ENCODE data around the gene SPOCD1.

The SPOCD1 gene

DNA sequence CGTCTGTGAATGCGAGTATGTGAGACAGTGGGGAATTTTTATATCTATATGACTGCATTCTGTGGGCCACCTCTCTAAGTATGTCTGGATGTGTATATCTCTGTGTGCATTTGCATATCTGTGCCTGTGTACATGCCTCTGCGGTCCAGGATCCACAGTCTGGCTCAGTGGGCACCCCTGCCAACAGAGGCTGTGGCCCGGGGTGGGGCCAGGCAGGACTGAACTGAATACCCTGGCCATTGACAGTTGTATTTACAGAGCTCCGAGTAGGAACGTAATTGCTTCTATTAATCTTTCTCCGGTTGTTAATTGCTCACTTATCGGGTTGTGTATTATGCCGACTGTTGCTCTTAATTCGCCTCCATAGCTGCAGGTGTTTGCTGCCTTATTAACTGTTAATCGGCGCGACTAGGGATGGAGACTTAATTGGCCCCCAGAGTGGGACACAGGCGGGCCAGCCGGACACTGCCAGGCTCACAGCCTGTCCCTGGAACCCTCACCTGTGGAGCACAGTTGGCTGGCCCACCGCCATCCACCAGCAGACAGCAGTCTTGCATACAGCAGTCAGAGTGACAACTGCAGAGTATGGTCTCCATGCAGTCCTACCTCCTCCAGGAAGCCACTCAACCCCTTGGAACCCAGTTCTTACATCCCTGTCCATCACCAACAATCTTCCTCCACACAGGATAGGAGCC, 29.3 kb downstream of the SPOCD1 start:
- DNase-seq = no peak

DNA sequence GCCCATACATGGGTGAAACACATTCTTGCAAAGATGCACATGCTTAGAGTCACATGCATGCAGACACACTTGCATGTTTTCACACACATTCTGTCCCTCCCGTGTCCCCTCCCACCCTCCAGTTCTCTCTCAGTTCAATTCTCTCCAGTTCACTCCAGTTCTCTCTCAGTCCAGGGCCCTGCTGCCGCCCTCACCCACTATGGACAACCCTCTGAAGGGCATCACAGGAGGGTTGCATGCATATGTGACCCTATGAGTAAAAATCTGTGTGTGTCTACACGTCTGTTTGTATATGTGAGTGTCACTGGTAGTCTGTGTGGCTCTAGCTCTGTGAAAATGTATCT, 29.9 kb downstream of the SPOCD1 start:
- no peak for DNase-seq

DNA sequence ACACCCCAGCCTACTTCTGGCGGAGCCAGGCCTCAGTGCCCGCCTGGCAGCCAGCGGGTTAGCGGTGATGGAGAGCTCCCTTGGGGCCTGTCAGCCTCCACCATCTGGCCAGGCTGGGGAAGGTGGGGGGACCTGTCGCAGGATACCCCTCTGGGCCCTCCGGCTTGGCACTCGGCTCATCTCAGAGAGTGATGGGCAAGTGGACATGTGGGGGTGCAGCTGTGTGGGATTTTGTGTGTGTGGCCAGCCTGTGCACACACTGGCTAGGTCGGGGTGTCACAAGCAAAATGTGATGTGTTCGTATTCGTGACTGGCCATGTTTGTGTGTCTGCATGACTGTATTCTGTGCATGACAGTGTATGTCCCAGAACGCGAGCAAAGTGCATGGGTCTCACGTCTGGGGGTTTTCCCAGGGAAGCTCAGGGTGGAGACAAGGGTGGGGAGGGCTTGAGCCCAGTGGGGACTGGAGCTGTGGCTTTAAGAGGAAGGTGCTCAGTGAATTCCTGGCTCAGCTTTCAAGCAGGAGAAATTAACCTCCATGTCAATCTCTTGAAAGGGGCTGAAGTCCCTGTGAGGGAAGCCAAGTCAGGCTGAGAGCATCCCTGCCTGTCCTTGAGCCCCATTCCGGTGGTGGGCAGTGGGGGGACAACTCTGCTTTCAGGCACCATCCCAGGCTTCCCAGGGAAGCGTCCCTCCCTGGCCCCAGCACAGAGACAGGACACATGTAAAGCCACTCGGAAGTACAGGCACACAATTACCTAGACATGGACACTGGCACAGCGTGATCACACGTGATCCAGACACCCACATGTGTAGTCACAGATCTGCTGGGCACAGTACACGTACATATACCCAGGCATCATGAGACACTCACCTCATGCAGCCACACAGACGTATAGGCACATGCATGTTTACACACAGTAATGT, 30.5 kb downstream of the SPOCD1 start:
- DNase-seq = no peak

DNA sequence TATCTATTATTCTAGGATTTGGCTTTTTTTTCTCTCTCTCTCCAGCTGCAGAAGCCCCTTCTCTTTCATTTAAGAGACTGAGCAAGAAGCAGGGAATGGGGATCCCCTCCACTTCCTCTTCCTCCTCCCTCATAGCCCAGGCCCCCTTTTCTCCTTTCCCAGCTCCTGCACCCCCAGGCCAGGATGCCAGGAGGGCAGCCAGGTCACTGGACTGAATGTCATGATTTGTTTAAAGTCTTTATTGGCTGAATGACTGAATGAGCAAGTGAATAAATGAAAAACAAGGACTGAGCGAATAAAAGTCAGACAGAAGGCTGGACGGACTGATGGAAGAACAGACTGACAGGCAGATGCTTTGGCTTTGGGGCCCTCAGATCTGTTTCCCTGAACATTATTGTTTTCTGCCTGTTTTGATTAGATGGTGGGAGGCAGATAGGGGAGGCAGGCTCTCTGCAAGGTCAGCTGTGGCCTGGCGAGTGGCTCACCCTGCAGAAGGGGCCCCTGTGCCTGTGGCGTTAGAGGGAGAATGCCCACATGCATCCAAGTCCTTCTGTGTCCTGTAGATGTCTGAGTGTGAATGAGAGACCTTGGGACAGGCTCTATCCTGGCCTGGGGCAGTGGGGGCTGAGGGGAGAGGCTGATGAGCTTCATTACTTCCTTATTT, 31.3 kb downstream of the SPOCD1 start:
- no peak for DNase-seq

DNA sequence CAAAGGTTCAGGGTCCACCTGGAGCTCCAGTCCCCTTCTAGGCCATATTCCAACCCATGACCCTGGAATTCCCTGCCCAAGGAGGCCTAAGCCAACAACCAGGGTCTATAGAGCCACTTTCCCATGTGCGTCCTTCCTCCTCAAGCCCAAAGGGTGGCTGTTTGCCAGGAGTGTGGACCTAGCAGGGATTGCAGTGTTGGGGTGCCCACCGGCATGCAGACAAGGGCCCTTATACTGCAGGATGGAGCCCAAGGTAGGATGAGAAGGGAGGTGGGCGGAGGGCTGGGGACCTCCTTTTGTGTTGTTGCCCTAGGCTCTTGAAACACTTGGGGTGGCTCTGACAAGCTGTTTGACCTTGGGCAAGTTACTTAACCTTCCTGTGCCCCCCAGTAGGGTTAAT, 32.0 kb downstream of the SPOCD1 start:
- DNase-seq = no peak

DNA sequence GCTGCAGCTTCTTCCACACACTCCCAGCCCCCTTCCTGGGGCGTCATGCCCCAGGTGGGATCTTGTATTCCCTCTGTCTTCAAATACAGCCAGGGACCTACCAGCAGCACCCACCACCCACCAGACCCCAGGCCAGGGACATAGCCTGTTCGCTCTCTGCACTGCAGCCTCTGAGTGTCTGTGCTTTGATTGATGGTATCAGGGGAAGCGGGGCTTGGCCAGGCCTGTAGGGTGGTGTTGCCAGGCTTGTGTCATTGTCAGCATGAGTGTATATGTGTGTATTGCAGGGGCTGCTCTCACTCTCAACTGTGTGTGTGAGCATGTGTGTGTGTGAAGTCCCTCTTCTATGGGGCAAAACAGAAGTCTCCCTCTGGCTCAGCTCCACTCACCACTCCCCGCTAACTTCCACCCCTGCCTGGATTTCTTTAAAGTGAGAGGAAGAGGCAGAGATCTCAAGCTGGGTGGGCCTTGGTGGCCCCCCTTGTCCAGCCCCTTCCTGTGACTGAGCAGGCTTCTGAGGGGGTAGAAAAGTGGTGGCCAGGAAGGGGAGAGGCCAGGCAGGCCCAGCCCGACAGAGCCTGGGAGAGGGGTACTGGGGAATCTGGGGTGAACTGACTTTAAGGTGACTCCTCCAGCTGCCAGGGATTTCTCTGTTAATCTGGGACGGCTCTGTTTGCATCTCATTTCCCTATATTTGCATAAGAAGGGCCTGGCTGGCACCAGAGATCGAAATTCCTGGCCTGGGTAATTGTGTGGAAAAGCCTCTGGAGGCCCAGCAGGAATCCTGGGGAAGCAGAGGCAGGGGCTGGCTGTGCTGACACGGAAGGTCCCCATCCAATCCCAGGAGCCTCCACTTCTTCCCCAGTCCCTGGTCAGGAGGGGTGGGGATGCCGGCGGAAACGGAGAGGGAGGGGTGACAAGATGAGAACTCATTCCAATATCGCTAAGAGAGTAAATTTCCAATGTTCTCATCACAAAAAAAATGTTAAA, 33.1 kb downstream of the SPOCD1 start:
- no peak for DNase-seq

DNA sequence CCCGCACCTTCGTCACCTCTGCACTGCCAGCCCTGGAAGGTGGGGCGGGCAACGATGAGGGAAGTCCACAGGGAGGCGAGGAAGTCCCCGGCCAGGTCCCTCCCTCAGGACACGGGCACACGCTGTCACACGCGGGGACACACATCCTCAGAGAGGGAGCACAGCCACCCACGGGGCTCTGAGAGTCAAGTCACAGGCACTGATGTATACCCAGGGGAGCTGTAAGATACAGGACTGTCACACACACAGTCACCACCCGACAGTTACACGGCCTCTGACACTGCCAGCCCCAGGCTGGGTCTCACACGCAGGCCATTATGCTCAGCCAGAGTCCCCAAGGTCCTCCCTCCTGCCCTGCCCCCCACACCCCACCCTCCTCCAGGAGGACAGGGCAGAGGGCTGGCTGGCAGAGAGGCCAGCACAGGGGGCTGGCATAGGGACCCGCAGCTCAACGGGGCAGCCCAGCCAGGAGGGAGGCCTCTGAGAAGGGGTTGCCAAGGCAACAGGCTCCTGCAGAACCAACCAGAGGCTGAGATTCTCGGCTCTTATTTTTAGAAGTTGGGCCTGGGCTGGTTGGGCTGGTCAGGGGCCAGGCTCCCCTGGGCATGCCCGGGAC, 34.0 kb downstream of the SPOCD1 start:
- no peak for DNase-seq

DNA sequence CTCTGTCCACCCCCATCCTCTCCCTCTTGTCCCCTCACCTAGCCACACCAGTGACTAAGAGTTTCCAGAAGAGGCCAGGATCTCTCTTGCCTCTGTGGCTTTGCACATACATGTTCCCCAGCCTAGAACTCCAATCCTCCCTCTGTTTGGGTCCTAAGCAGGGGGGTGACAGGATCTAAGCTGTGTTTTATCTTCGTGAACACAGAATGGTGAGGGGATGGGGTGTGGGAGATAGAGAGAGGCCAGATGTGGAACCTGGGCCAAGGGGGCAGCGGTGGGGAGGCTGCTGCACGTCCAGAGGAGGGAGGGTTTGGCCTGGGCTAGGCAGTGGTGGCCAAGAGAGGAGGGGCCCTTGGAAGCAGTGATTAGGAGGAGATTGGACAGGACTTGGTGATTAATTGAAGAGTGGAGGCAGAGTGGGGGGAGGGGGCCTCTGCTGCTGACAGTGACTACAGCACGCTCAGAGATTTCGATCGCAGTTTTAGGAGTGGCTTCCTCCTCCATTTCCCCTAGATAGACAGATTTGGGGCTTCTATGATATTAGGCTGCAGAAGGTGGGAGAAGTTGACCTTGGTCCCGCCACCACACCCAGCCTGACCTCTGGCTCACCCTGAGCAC, 34.6 kb downstream of the SPOCD1 start:
- peak; percentile 56 for DNase-seq

DNA sequence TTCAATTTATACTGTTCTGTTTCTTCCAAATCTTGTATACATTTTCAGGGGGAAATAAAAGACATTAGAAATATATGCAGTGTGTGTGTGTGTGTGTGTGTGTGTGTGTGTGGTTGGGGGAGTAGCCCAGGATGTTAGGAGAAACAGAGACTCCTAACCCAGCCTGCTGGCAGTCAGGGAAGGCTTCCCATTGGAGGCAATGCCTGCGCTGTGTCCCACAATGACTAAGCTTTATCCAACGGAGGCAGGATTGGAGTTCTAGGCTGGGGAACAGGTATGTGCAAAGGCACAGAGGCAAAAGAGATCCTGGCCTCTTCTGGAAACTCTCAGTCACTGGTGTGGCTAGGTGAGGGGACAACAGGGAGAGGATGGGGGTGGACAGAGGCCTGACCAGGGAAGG, 35.2 kb downstream of the SPOCD1 start:
- no peak for DNase-seq

DNA sequence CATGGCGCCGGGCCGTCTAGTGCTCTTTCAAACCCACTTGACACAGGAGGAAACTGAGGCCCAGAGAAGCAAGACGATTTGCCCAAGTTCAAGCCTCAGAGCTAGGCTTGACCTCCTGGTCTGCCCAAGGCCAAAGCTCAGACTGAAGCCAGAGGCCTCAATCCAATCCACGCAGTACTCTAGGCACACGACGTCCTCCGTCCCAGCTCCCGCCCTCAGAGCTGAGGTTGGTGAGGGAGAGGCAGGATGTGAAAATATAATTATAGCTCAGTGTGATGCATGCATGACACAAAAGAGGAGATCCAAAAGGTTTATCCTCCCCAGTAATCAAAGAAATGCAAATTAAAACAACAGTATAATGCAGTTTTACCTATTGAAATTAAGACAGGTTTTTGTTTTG, 36.1 kb downstream of the SPOCD1 start:
- no peak for DNase-seq

DNA sequence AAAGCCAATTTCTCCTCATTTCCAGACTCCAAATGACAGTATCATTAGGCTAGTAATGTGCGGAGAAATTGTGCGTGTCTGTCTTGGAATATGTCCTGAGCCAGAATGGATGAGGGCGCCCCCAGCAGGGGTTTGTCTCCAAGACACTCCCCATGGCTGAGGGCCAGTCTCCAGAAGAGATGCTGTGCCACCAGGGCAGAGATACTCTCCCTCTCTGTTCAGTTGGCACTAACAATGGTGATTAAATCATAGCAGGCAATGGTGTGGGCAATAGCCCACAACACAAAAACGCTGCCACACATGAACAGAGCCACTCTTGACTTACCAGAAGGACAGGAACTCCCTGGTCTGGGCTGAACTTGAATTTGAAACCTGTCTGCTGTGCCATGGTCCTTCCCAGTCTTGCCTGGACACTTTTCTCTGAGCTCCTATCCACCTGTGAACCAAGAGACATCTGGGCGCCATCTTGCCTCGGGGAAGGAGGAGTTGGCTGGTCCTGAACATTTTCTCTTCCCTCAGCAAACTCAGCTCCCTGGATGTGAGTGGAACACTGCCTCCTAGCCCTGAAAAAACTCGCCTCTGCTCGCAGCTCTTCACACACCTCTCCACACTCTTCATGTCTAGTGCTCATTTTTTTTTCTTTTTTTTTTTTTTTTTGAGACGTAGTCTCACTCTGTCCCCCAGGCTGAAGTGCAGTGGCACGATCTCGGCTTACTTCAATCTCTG, 36.9 kb downstream of the SPOCD1 start:
- no peak for DNase-seq

DNA sequence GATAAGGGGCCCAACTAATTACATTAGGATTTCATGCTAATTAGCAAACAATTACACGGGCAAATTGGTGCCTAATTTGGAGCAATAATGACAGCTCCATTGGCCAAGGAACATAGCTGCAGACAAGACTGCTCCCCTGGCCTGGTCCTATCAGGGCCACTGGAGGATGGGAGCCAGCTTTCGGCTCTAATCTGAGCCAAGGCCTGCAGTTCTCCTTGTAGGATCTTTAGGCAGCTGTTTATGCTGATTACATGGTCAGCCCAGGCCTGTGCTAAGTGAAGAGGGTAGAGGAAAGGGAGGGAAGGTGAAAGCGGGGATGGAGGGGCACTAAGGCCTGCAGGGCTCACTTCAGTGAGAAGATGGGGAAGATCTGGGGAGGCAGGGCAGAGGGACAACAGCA, 39.3 kb downstream of the SPOCD1 start:
- DNase-seq = no peak

DNA sequence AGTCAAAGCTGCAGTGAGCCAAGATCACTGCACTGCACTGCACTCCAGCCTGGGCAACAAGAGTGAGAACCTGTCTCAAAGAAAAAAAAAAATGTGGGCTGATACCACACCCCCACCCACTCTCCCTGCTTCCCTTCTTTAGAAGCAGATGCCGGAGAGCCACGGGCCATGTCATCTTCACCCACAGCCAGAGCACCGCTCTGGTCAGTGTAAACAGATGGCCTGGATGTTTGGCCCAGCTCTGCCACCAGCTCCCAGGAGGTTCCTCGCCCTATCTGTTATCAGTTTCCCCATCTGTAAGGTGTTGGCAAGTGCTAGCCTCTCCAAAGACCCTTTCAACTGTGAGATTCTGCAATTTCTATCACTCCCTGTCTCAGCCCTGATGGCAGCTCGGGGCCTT, 39.8 kb downstream of the SPOCD1 start:
- no peak for DNase-seq

DNA sequence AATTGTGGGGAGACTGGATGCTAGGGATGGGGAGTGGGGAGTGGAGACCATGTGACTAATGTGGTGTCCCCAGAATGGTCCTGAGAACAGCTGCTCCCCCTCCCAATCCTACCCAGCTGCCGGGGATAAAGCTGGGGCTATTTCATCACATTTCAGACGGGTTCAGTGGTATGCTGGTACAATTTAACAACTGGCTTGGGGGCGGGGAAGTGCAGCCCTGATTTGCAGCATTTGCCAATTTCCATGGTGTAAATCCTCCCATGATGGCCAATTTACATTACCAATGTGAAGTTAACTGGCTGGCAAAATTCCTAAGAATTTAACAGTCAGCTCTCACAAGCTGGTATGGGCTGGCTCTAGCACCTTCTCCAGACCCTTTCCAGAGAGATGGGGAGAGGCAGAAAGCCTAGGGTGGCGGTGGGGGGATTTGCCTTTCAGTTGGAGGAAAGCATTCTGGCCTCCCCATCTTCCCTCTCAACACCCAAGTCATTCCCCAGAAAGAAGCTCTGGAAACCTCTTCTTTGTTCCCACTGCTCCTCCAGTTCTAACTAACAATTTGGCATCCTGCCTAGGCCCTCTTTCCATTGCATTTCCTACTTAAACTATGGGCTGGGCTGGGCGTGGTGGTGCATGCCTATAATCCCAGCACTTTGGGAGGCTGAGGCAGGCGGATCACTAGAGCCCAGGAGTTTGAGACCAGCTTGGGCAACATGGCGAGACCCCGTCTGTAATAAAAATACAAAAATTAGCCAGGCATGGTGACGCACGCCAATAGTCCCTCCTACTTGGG, 40.4 kb downstream of the SPOCD1 start:
- no peak for DNase-seq

DNA sequence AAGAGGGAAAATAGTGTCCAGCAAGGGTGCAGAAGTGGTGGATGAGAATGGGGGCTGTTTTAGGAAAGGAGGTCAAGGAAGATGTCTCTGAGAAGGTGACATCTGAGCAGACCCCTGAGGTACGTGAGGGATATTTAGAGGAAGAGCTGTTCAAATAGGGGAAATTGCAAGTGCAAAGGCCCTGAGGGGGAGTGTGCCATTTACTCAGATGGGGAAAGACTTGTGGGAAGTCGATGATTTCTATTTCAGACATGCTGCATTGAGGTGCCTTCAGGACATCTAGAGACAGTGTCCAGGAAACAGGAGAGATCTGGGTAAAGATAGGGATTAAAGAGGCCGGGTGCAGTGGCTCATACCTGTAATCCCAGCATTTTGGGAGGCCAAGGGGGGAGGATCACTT, 41.3 kb downstream of the SPOCD1 start:
- DNase-seq = no peak

DNA sequence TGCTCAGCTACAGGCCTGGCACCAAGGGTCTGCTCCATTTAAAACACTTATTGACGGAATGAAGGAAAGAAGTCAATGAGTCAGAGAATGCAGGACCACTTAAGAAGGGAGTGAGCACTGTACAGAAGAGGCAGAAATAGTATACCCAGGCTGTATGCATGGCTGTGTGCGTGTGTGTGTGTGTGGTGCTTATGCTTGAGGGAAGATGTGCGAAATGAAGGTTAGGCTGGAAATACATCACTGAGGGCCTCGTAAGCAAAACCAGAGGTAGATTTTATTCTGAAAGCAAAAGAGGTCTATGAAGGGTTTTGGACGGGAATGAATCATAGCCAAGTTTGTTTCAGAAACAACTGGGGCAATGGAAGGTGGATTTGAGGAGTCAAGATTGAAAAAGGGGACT, 42.0 kb downstream of the SPOCD1 start:
- no peak for DNase-seq

DNA sequence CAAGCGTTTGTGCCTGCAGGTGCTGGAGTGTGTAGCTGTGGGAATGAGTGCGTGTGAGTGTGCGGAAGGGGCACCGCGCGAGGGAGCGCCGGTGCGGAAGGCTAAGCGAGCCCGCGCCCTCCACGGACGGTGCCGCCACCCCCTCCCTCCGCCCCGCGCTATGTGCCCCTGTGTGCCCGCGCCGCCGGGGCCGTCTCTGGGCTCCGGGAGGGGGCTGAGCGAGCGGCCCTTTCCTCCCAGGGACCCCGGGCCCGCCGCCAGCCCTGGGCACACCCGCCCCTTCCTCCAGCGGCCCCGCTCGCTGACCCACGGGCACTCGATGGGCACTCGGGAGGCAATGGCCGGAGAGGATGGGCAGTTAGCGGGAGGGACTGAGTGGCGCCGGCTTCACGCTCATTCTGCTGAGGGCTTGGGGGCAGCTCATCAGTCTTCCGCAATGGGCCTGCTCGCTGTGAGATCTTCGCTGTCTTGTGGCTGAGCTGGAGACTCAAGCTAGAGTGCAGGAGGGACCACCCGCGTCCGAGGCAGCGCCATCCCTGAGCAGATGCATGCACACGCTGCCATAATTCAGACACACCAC, 43.1 kb downstream of the SPOCD1 start:
- no peak for DNase-seq

DNA sequence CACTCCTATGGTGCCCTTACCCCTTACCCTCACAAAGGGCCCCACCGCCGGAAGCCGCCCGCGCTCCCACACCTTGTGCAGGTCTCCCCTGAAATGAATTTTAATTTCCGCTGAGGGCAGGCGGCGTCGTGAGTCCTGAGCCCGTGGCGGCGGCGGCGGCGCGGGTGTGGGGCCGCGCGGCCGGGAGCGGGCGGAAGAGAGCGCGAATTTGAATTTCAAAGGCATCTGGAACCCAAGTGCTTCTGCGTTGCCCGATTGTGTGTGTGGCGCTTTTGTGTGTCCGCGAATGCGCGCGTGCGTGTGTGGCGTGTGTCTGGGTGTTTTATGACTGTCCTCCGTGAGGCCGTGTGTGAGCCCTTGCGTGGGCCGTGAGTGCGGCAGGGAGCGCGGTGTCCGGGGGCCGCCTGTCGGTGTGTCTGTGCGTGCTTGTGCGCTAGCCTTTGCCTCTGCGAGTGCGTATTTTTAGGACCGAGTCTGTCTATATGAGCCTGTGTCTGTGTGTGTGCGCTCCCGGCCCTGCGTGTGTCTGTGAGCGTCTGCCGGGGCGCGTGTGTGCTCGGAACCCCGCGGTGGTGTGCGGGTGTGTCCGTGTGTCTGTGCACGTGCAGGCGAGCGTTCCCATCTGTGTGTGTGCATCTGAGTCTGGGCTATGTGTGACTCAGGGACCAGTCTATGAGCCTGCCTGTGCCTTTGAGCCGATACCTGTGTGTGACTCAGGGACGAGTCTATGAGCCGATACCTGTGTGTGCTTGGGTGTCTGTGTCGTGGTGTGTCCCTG, 43.7 kb downstream of the SPOCD1 start:
- DNase-seq = no peak
